Kidney (tissue), 14 donors: Measurements from ENCODE around the gene RPUSD1. TPM values are rescaled to one million over a fixed set of nuclear protein-coding genes. Genes with fewer than 3 reads are reported as not detected.

Experiments
- DNase-seq, 5 donors: peaks; one replicate each; pipeline ENCODE4 v3.0.0-alpha.2; 2013 to 2020
- FAIRE-seq: peaks from 2 replicates; lab custom pipeline; 2012; peaks lifted over from hg19 to GRCh38; lab: Jason Lieb, UNC
- H3K27ac ChIP-seq, 2 donors: one replicate each; pipeline ENCODE4 v1.7.0; 2013; ENCODE audit warnings: low read depth in 2 of 2, low read length in 2 of 2, inconsistent platforms in 1 of 2
- H3K27me3 ChIP-seq: one replicate; pipeline ENCODE4 v1.7.1; 2013; ENCODE audit warnings: low read length, inconsistent platforms; ENCODE audit not compliant: control insufficient read depth, insufficient read depth
- H3K36me3 ChIP-seq, 3 donors: one replicate each; pipeline versions ENCODE4 v1.7.0 to v1.7.1; 2013; ENCODE audit warnings: low read length in 3 of 3, control low read depth in 1 of 3, inconsistent platforms in 1 of 3; ENCODE audit not compliant: insufficient read depth in 3 of 3, control insufficient read depth in 2 of 3
- H3K4me1 ChIP-seq, 3 donors: one replicate each; pipeline versions ENCODE4 v1.7.0 to v1.7.1; 2013; ENCODE audit warnings: low read length in 3 of 3, inconsistent platforms in 1 of 3, low read depth in 1 of 3; ENCODE audit not compliant: control insufficient read depth in 2 of 3, insufficient read depth in 2 of 3
- H3K4me3 ChIP-seq, 3 donors: one replicate each; pipeline versions ENCODE4 v1.7.0 to v1.8.1; 2013; ENCODE audit warnings: low read length in 3 of 3, control low read depth in 1 of 3, inconsistent platforms in 1 of 3
- H3K9ac ChIP-seq, 3 donors: one replicate each; pipeline versions ENCODE4 v1.7.0 to v1.7.1; 2013; ENCODE audit warnings: low read length in 3 of 3, control low read depth in 1 of 3, inconsistent platforms in 1 of 3
- H3K9me3 ChIP-seq, 3 donors: one replicate each; pipeline versions ENCODE4 v1.7.0 to v1.7.1; 2013; ENCODE audit warnings: low read length in 3 of 3, control low read depth in 1 of 3, inconsistent platforms in 1 of 3; ENCODE audit not compliant: control insufficient read depth in 2 of 3, insufficient read depth in 1 of 3
- CTCF ChIP-seq: IDR thresholded peaks from 3 replicates; pipeline ENCODE4 v1.5.1; 2012; ENCODE audit warnings: mild to moderate bottlenecking, moderate library complexity, borderline replicate concordance; ENCODE audit not compliant: insufficient read depth; ENCODE audit errors: extremely low read depth
- intact Hi-C: fragments of 100-400 bp; cut with DNase I; formaldehyde crosslinking; loops from one replicate; pipeline ENCODE4 v1.11.1; 2022
- polyA plus RNA-seq: library from polyadenylated mRNA; stranded (reverse); fragments of 350-450 nt; fragmentation: Illumina TruSeq; extraction: RNeasy Lipid Tissue Mini Kit (QIAGEN cat#74804); gene quantifications from one replicate; pipeline ENCODE4 v1.2.3, GENCODE V29; 2014; ENCODE audit warnings: low read depth, low replicate concordance; ENCODE audit not compliant: insufficient read depth
- total RNA-seq: library from RNA; stranded (reverse); fragmentation: NEBNext Ultra II Directional; extraction: Animal tissue kit (Norgen Biotek cat#: 25700); gene quantifications from one replicate; pipeline ENCODE4 v1.2.1, GENCODE V29; 2021
- donor health status: control.
- donor health status: control.
- donor health status: control.
- donor health status: control.
- donor health status: control.
- donor health status: DM: yes; HTN: yes; CAD: no.
- donor health status: Normal renal cell carcinoma (clear cell type).

RPUSD1 gene
- total and polyA plus RNA-seq, 2 donors from 2014 or later, result 15.1 to 16.9 TPM

GRCh38 chr16:828891-829290, 40.7 kb upstream of the RPUSD1 start:
- FAIRE-seq, result no peak
- no peak for TF ChIP-seq CTCF
- Histone ChIP-seq H3K9me3 (peaks cover 0 to 3% (median 0%) of the 10 kb centered on the region in 3 donors), H3K27me3 (no peaks in the 10 kb centered on the region), H3K4me3 (no peak overlapping the region), H3K36me3 (no peaks in the 10 kb centered on the region), H3K4me1 (no peaks in the 10 kb centered on the region), H3K9ac (no peak overlapping the region), H3K27ac (no peak overlapping the region)
- DNase-seq, result no peak
- intact Hi-C loops, result no loop called here

GRCh38 chr16:827513-827912, 39.3 kb upstream of the RPUSD1 start:
- Histone ChIP-seq H3K27ac (no peak overlapping the region), H3K9ac (no peak overlapping the region), H3K4me1 (no peaks in the 10 kb centered on the region), H3K4me3 (no peak overlapping the region), H3K36me3 (no peaks in the 10 kb centered on the region), H3K9me3 (no peaks in the 10 kb centered on the region), H3K27me3 (no peaks in the 10 kb centered on the region)
- FAIRE-seq, result no peak
- DNase-seq, result no peak
- intact Hi-C loops, result no loop called here
- no peak for TF ChIP-seq CTCF

DNA sequence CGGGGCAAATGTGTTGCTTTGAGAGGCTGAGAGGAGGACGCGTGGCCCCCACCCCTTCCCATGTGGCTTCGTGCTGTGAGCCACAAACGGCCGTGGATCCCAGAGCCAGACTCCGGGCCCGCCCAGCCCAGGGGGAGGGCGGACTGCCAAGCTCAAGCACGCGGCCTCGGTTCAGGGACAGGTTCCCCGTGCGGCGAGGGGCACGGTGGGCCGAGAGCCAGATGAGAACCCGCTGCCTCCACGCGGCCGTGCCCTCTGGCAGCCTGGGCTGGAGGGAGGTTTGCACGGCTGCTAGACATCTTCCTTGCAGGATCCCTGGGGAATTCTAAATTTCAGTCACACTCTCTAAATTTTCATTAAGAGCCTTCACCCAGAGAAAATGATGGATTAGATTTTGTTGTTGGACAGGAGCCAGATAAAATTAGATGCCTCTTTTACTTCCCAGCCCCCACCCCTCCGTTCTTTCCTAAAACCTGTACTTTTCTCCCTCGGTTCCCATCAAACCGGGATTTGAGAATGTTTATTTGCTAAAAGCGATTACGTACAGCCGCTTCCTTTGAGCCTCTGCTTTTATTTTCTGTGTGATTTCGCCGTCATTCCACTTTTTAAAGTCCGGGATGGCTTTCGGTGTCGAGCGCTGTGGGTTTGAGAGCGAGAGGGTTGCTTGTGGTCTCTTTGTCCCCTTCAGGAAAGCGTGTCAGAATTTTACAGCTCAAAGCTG, 37.3 kb upstream of the RPUSD1 start:
- FAIRE-seq, result no peak
- intact Hi-C loops, result no loop called here
- H3K4me3 ChIP-seq, result no peak overlapping the region
- DNase-seq, result peak in 2 of 5 donors; percentile 29 to 62
- no peaks in the 10 kb centered on the region for H3K27me3 ChIP-seq
- TF ChIP-seq CTCF, result no peak
- H3K36me3 ChIP-seq, result no peaks in the 10 kb centered on the region
- H3K9ac ChIP-seq, result no peak overlapping the region
- no peak overlapping the region for H3K27ac ChIP-seq
- H3K9me3 ChIP-seq, result no peaks in the 10 kb centered on the region
- H3K4me1 ChIP-seq, result no peaks in the 10 kb centered on the region

- no peaks in the 10 kb centered on the region for H3K27me3 ChIP-seq
- TF ChIP-seq CTCF, result no peak
- no peaks in the 10 kb centered on the region for H3K4me1 ChIP-seq
- H3K9me3 ChIP-seq, result no peaks in the 10 kb centered on the region
- intact Hi-C loops, result no loop called here
- no peak overlapping the region for H3K4me3 ChIP-seq
- no peak for FAIRE-seq
- no peak for DNase-seq
- no peaks in the 10 kb centered on the region for H3K36me3 ChIP-seq
- no peak overlapping the region for H3K27ac ChIP-seq
- H3K9ac ChIP-seq, result no peak overlapping the region
Observed at GRCh38 chr16:824601-825000, 36.4 kb upstream of the RPUSD1 start.
